ENCODE results near the gene USH2A.

GRCh38 chr1:215636258-215636965, 786.8 kb downstream of the USH2A start:
- TF ChIP-seq CTCF (IDR thresholded peaks at IDR 0.05; ENCODE audit: insufficient read depth, low read depth, low read length) (no peak), EZH2 (IDR thresholded peaks at IDR 0.05; ENCODE audit: insufficient read depth, low read length) (no peak)
